Measurements from ENCODE around the gene HAND1.

The HAND1 gene

GRCh38 chr5:154503698-154504039 is 25.6 kb upstream of the HAND1 start:
- DNase-seq: no peak

DNA sequence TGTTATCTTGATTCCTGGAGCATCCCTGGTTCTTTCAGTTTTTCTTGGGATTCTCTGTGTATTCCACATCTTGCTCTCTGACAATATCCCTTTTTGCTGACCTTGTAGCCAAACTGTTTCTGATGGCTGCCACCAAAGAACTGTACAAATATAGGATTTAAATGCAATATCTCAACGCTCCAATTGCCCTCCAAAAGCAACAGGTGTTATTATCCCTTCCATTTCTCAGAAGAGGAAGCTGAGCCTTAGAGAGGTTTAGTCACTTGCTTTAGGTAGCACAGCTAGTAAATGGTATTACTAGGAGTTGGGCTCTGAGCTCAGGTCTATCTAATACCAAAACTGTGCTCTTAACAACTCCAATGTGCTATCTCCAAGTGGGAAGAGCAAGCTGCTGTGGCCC is 24.2 kb upstream of the HAND1 start:
- no peak for DNase-seq

DNA sequence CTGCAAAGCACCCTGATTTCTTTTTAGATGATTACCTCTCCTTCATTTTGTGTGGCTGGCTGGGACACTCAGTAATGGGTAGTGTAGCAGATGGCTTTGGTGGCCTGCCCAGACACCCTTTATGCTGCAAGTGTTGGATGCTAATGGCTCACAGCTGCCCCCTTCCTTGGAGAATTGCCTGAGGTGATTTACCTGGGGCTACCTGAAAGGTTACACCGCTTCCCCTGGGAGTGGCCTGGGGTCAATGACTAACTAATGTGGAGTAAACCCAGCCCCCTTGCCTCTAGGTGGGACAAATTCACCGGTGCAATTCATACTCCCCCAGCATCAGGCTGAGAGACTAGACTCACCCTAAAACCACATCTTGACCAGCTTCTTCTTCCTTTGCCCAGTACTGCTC is 23.5 kb upstream of the HAND1 start:
- no peak for DNase-seq

GRCh38 chr5:154498994-154499393 is 21.0 kb upstream of the HAND1 start:
- DNase-seq: no peak

DNA sequence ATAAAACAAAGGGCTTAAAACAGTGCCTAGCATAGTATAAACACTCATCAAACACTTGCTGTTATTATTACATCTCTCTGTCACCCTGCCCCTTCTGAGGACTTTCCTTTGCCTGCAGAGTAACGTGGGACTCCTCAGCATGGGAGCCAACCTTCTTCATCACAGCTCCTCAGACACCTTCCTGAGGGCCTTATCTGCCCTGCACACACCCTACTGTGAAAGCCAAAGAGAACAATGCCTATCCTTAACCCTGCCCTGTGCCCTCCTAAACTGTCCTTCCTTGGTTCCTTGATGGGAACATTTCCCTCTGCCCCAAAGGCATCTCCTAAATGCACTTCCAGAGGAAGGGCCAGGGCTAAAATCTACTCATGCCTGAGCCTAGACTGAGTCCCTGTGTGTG is 20.6 kb upstream of the HAND1 start:
- DNase-seq: no peak

GRCh38 chr5:154494036-154494435 is 16.0 kb upstream of the HAND1 start:
- DNase-seq: no peak

- no peak for DNase-seq
Observed at GRCh38 chr5:154493274-154493673, 15.2 kb upstream of the HAND1 start.

DNA sequence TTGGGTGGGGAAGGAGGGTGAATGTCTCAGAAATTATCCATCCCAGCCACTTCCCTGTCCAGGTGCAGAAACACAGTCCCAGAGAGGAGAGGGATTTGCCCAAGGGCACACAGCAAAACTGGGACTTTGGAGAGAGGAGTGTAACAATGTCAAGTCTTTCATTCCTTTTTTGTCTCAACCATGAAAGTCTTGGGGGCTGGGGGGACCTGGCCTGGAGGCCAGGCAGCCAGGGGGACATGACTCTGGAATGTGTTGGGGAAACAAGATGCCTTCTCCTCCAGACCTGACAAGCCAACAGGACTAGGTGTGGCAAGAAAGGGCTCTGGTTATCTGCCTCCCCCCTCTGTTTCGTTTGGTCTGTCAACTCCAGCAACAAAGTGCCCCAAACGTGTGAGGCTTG is 13.9 kb upstream of the HAND1 start:
- DNase-seq: no peak

DNA sequence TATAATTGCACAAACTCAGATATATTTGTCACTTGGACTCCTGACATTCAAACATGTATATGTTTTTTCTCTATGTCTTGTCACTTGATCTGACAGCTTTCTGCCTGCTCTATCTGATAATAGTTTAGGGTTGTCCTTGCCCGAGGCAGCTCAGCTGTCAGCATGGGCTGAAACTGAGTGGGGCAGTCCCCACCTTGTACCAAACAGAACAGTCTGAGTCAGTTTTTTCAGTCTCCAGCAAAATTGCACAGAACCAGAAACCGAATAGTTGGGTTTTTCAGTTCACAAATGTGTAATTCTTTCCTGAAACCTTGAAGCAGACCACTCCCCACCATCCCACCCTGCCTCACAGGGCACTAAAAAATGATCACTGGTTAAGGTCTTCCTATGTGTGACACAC is 9.5 kb upstream of the HAND1 start:
- no peak for DNase-seq

GRCh38 chr5:154486427-154486866 is 8.4 kb upstream of the HAND1 start:
- DNase-seq: no peak

DNA sequence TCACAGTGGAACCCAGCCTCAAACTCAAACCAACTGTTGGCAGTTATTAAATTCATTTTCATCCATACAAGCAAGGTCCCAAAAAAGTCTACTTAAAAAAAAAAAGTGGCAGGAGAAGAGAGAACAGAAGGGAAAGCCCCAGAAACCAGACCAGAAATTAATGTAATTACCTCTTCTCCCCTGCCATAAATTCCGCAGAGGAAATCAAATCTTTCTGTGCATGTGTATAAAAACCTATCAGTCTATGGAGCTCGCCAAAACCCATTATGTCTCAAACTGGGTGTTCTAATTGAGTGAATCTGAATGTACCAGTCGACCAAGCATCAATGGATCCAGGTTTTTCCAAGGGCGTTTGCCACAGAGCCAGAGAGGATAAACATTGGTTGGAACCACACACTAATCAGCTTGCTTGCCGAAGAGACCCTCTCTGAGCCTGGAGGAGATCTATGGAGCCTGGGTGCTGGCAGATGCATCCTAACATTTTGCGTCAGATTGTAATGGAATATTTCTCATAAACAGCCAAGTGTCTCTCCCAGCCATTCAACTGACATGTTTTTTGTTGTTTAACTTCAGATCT is 7.9 kb upstream of the HAND1 start:
- no peak for DNase-seq

- no peak for DNase-seq
Observed at GRCh38 chr5:154485096-154485491, 7.1 kb upstream of the HAND1 start.

GRCh38 chr5:154484393-154485095 is 6.5 kb upstream of the HAND1 start:
- DNase-seq: no peak

- no peak for DNase-seq
Observed at GRCh38 chr5:154483654-154484392, 5.8 kb upstream of the HAND1 start.

DNA sequence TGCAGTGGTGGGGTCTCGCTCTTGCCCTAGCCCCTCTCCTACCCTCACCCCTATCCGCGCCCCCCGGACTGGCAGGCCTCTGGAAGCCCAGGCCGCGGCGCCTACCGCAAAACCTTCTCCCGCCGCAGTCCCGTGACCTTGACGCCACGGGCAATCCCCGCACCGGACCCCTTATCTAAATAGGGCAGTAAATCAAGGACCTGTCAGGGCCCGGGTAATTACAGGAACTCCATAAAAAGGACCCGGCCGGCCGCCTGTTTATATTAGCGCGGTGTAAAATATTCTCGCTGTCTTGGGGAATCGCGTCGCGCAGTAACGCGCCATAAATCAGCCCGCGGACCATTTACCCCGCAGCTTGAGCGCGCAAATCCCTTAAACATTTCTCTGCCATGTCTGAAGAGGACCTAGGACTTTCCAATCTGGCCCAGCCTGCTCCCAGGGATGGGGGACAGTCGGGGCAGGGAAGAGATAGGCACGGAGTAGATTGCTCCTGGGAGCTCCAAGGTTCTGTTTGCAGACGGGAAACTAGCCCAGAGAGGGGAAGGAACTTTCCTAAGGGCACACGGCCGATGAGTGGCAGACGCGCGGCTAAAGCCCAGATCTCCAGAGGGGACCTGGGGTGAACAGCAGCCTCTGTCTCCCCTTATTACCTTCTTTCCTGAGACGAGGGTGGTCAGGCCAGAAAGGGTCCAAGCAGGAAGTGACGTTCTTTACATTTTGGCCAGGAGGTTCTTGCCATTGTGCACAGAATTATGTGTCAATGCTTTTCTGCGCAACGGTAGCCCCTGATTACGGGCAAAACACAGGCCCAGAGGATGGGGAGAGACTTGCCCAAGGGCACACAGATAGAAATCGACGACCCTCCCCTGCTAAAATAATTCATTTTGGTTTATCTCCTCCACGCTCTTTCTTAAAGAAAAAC is 4.8 kb upstream of the HAND1 start:
- no peak for DNase-seq

DNA sequence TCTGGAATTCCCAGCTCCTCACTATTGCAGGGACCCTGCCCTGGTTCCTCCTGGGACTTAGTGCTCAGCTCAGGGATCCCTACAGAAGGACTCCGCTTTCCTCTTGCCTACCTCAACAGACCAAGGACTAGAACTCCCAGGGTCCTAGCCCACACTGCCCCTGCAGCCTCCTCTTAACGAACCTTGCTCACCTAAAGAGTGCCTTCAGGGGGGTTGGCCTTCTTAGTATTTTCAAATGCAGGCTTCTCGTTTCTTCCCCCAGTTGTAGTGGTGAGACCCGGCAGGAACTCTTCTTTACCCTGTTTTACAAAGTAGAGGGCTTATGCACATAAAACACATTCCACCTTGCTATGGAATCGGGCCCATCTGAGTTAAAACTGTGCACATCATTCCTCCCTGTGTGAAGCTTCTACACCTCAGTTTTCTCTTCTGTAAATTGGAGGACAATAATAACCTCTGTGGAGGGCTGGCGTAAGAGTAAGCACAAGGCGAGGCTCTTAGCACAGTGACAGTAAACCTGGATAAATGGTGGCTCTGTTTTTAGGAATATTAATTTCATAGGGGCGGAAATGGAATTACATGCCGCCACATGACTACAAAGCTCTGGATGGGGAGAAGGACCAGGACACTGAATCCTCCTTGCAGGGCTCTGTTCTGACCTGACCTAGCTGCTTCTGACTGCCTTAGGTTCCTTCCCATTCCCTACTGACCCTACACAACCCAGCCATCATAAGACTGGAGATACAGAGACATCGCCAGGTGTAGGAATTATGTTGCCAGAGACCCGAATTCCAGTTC is 3.8 kb upstream of the HAND1 start:
- no peak for DNase-seq

GRCh38 chr5:154480847-154481246 is 2.8 kb upstream of the HAND1 start:
- DNase-seq: no peak

GRCh38 chr5:154479944-154480750 is 2.1 kb upstream of the HAND1 start:
- DNase-seq: no peak

DNA sequence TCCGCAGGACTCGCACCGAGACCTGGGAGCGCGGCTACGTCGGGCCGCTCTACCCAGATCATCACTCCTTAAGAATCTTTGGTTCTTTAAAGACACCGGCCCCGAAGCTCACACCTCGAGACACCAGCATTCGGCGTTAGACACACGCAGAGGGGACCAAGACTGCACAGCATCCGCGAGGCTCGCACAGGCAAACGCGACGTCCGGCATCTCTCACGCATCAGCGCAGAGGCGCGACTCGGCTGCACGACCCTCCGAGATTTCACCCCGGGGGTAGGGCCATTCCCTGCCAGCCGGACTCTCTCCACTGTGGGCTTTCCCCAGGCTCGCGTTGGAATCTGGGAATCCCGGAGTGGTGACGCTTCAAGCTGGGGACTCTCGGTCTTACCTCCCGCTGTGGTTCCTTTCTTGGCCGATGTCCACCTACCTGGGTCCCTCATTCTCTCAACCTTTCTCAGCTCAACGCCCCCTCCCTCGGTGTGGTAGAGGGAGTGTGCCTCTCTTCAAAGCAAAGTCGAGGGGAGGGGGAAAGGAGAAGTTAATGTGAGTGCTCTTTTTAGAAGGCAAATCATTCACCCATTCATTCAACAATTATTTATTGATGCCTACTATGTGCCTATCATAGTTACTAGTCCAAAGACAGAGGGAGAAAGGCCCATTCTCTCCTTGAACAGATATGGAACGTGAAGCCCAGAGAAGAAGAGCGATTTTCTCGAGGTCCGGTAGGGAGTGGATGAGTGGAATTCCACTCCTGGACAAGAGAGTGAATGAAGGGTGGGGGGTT is 1.3 kb upstream of the HAND1 start:
- no peak for DNase-seq

- no peak for DNase-seq
Observed at GRCh38 chr5:154478752-154479159, 729 bp upstream of the HAND1 start.
